Colonic mucosa (tissue), 4 donors: Measurements from ENCODE around the gene TSGA10. TPM values are rescaled to one million over a fixed set of nuclear protein-coding genes. Genes with fewer than 3 reads are reported as not detected.
"Not testable (repeated sequence)": the region's sequence is repeated elsewhere in the genome, so short reads cannot be mapped to it uniquely, and the experiment has no call there.

Experiments used
- DNase-seq: peaks from one replicate; pipeline ENCODE4 v3.0.0-alpha.2; 2020
- H3K27ac ChIP-seq: fragments of 200-600 bp; one replicate; pipeline ENCODE4 v1.8.0; 2021
- H3K27me3 ChIP-seq: fragments of 200-600 bp; one replicate; pipeline ENCODE4 v1.8.0; 2021
- H3K36me3 ChIP-seq: fragments of 200-600 bp; one replicate; pipeline ENCODE4 v1.8.0; 2021
- H3K4me1 ChIP-seq: fragments of 200-600 bp; one replicate; pipeline ENCODE4 v1.8.0; 2021; ENCODE audit warnings: mild to moderate bottlenecking
- H3K4me3 ChIP-seq: fragments of 200-600 bp; one replicate; pipeline ENCODE4 v1.8.0; 2021
- H3K9ac ChIP-seq, 2 donors: one replicate each; pipeline ENCODE4 v1.7.0; 2013; ENCODE audit warnings: control low read depth in 2 of 2, low read depth in 2 of 2, low read length in 2 of 2
- H3K9me3 ChIP-seq: fragments of 200-600 bp; one replicate; pipeline ENCODE4 v1.8.0; 2021
- intact Hi-C: fragments of 100-400 bp; cut with DNase I; formaldehyde crosslinking; loops from one replicate; pipeline ENCODE4 v1.14.1; 2022
- total RNA-seq, 2 donors: library from RNA; stranded (reverse); fragmentation: NEBNext Ultra II Directional in 1 of 2; extraction: Animal tissue kit (Norgen Biotek cat#: 25700) in 1 of 2; gene quantifications; one replicate each; pipeline ENCODE4 v1.2.1, GENCODE V29; 2021
- TF ChIP-seq, protein P1 (sequence below): fragments of 200-600 bp; IDR thresholded peaks from one replicate; pipeline ENCODE4 v1.8.0; 2022; ENCODE audit warnings: antibody characterized with exemption, mild to moderate bottlenecking
- donor health status: healthy.
- donor health status: DM: no; HTN: no; CAD: no.
- donor health status: DM: no; HTN: no; CAD: no.

Gene TSGA10
- total RNA-seq, 2 donors from 2014 or later = 6.1 to 6.6 TPM

DNA sequence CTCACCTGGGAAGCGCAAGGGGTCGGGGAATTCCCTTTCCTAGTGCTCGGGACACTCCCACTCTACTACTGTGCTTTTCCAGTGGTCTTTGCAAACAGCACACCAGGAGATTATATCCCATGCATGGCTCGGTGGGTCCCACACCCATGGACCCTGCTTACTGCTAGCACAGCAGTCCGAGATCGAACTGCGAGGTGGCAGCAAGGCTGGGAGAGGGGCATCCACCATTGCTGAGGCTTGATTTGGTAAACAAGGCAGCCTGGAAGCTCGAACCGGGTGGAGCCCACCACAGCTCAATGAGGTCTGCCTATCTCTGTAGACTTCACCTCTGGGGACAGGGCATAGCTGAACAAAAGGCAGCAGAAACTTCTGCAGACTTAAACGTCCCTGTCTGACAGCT is 154.0 kb downstream of the TSGA10 start:
- TF ChIP-seq, protein P1, sequence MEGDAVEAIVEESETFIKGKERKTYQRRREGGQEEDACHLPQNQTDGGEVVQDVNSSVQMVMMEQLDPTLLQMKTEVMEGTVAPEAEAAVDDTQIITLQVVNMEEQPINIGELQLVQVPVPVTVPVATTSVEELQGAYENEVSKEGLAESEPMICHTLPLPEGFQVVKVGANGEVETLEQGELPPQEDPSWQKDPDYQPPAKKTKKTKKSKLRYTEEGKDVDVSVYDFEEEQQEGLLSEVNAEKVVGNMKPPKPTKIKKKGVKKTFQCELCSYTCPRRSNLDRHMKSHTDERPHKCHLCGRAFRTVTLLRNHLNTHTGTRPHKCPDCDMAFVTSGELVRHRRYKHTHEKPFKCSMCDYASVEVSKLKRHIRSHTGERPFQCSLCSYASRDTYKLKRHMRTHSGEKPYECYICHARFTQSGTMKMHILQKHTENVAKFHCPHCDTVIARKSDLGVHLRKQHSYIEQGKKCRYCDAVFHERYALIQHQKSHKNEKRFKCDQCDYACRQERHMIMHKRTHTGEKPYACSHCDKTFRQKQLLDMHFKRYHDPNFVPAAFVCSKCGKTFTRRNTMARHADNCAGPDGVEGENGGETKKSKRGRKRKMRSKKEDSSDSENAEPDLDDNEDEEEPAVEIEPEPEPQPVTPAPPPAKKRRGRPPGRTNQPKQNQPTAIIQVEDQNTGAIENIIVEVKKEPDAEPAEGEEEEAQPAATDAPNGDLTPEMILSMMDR = no peak
- Histone ChIP-seq H3K9me3 (no peaks in the 10 kb centered on the region), H3K4me3 (no peak overlapping the region), H3K9ac (no peak overlapping the region), H3K4me1 (no peaks in the 10 kb centered on the region), H3K27me3 (no peaks in the 10 kb centered on the region), H3K27ac (no peak overlapping the region), H3K36me3 (no peaks in the 10 kb centered on the region)
- no peak for DNase-seq
- intact Hi-C loops = no loop called here

GRCh38 chr2:98988695-98989094 is 166.0 kb downstream of the TSGA10 start:
- H3K36me3 ChIP-seq, H3K4me3 ChIP-seq, H3K27me3 ChIP-seq, DNase-seq, intact Hi-C loops, H3K9me3 ChIP-seq, H3K27ac ChIP-seq, H3K4me1 ChIP-seq, H3K9ac ChIP-seq: not testable (repeated sequence)

DNA sequence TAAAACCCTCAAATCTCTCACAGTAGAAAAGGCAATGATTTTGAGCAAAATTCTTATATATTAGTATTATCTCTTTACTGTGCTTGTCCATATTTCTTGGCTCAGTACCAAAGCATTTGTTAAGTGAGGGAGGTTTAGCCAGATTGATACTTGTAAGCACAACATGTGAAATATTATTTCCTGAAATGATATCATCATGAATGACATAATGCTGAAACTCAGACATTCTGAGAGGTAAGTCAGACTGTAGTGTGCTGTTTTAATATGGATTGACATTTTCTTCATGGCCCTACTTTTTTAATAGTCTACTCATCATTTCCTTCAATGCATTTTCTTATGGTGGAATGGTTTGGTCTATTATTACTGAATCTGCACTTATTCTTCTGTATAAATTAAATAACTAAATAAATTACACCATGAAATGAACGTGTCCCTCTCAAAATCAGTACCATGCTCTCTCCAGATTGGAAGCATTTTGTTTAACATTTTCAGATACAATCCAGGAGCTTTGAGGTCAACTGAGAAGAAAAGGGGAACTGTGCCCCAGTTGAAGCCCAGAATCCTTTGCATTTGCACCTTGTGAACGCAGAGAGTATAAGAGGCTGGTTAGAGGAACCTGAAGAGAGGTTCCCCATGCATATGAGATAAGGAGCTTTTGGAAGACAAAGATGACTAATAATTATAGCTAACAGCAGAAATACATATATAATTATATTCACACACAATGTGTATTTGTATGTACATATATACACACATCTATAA is 168.7 kb downstream of the TSGA10 start:
- H3K27ac ChIP-seq = no peak overlapping the region
- intact Hi-C loops = no loop called here
- no peak for DNase-seq

GRCh38 chr2:98975611-98976010 is 179.1 kb downstream of the TSGA10 start:
- DNase-seq = no peak
- intact Hi-C loops = no loop called here
- Histone ChIP-seq H3K9ac (no peak overlapping the region), H3K4me3 (no peak overlapping the region), H3K9me3 (no peaks in the 10 kb centered on the region), H3K36me3 (no peaks in the 10 kb centered on the region), H3K27ac (no peak overlapping the region), H3K4me1 (no peaks in the 10 kb centered on the region), H3K27me3 (no peaks in the 10 kb centered on the region)
- TF ChIP-seq, protein P1 = no peak

More for the DNA sequence above, 168.7 kb downstream of the TSGA10 start:
- Histone ChIP-seq H3K4me1 (no peaks in the 10 kb centered on the region), H3K27me3 (no peaks in the 10 kb centered on the region), H3K36me3 (no peaks in the 10 kb centered on the region), H3K9ac (no peak overlapping the region), H3K4me3 (no peak overlapping the region), H3K9me3 (no peaks in the 10 kb centered on the region)
- TF ChIP-seq, protein P1 = no peak

GRCh38 chr2:98972582-98973167 is 182.1 kb downstream of the TSGA10 start:
- intact Hi-C loops = no loop called here
- Histone ChIP-seq H3K9ac (no peak overlapping the region), H3K27ac (no peak overlapping the region), H3K36me3 (no peaks in the 10 kb centered on the region), H3K9me3 (no peaks in the 10 kb centered on the region), H3K4me3 (no peak overlapping the region), H3K4me1 (no peaks in the 10 kb centered on the region), H3K27me3 (no peaks in the 10 kb centered on the region)
- DNase-seq = no peak
- TF ChIP-seq, protein P1 = no peak

DNA sequence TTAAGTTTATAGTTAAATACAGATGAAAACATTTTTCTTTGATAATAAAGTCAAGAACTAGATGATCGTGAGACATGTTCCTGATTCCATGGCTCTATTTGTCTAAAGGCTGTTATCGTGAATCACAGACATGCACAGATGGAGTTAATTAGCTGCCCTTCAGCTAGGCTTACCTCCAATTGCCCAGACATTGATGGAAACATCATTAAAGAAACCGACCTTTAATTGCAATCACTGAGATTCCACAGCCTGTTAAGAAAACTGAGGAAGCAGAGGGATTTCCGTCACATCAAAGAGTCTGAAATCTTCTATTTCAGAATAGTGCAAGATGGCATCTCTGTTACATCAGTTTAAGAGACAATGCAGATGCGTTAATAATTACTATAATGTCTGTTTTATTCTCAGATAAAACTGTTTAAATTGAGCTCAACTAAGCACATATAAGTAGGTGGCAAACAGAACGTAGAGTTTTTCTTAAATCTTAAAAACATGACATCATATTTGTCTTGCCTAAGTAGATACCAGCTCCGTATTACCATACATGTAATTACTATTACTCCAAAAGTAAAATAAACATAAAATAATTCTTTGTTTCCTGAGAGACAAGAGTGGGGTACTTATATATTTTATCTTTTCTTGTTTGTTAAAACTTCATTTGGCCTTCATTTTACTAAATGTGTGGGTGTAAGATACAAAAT is 194.8 kb downstream of the TSGA10 start:
- intact Hi-C loops = no loop called here

More for the DNA sequence above, 194.8 kb downstream of the TSGA10 start:
- Histone ChIP-seq H3K9me3 (no peaks in the 10 kb centered on the region), H3K4me1 (no peaks in the 10 kb centered on the region), H3K4me3 (no peak overlapping the region), H3K27me3 (no peaks in the 10 kb centered on the region), H3K27ac (no peak overlapping the region), H3K36me3 (no peaks in the 10 kb centered on the region), H3K9ac (no peak overlapping the region)
- DNase-seq = no peak
- TF ChIP-seq, protein P1 = no peak
